Measurements from ENCODE around the gene DGKG. TPM values are rescaled to one million over a fixed set of nuclear protein-coding genes. Genes with fewer than 3 reads are reported as not detected.

DGKG gene
- total and polyA plus RNA-seq, 2 of the 8 experiments (the other 6 are each of a cell fraction or from before 2014, with no cell fraction given), result 0.30 to 0.48 TPM

DNA sequence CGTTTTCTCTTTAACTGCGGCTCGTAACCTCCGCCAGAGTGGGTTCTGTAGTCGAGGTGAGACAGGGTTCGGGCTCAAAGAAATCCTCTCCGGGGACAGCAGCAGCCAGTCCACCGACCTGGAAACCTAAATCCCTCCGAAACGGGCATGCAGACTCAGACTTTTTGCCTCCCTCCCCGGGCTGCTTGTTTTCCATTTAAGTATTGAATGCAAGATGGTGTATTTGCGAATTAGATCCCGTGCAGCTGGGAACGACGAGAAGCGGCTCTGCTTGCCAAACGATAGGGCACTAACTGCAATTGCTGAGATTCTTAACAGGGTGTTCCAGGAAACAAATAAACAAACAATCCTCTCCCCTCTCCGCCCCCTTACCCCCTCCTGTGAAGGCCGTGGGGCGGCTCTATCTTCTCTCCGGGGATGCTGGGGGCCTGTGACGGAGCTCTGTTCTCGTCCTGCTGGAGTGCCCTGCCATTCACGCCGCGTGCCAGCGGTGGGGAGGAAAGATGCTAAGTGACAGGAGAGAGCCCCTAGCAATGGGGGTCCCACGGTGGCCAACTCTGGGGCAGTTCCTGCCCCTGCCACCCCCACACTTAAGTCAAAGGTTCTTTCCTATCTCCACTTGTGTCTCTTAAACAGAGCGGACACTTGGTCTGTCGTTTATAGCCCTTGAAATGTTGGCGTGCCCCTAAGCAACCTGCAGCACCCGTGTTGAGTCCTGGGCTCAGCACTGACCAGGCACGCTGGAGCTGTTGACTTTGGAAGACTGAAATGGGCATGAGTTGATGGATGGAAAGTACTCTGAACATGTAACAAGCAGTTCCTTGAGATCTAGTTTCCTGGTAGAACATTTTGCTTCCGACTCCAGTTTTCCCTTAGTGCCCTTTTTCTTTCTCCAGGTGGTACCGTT is 251.9 kb downstream of the DGKG start (continued):
- TF ChIP-seq CHD7 (IDR thresholded peaks at IDR 0.05; ENCODE audit: insufficient replicate concordance, low read length), result no peak
- TF ChIP-seq HDAC2 (IDR thresholded peaks at IDR 0.05; ENCODE audit: borderline replicate concordance in 1 of 2, low read depth in 2 of 2, low read length in 2 of 2), result no peak
- no peak for TF ChIP-seq BRCA1 (IDR thresholded peaks at IDR 0.05; ENCODE audit: low read depth, low read length)
- TF ChIP-seq, protein P1, sequence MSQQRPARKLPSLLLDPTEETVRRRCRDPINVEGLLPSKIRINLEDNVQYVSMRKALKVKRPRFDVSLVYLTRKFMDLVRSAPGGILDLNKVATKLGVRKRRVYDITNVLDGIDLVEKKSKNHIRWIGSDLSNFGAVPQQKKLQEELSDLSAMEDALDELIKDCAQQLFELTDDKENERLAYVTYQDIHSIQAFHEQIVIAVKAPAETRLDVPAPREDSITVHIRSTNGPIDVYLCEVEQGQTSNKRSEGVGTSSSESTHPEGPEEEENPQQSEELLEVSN (IDR thresholded peaks at IDR 0.05), result no peak
- 0 out of 2 replicates have a peak, but pooled peaks have one; percentile 20 for TF ChIP-seq RBBP5 (IDR thresholded peaks at IDR 0.05; ENCODE audit: borderline replicate concordance, low read depth, low read length)
- 0 out of 2 replicates have a peak, but pooled peaks have one; percentile 14 for TF ChIP-seq EGR1 (IDR thresholded peaks at IDR 0.05; ENCODE audit: borderline replicate concordance, low read depth, low read length)
- 0 out of 2 replicates have a peak, but pooled peaks have one; percentile 9 for TF ChIP-seq YY1 (IDR thresholded peaks at IDR 0.05; ENCODE audit: low read depth, low read length)
- TF ChIP-seq CREB1 (IDR thresholded peaks at IDR 0.05), result no peak
- no peak for TF ChIP-seq TAF1 (IDR thresholded peaks at IDR 0.05; ENCODE audit: low read depth, low read length)
